HG02759 (cell line): ENCODE results near the gene KCNK3.

ENCODE experiments used
- ATAC-seq: cut with Tn5 transposase; IDR thresholded peaks from one replicate; pipeline ENCODE4 v1.9.1; 2021; ENCODE audit warnings: mild to moderate bottlenecking, moderate library complexity; ENCODE audit not compliant: unreplicated experiment

The KCNK3 gene

GRCh38 chr2:26726228-26726627, 33.7 kb downstream of the KCNK3 start:
- no peak for ATAC-seq

- no peak for ATAC-seq
Observed at GRCh38 chr2:26727641-26728561, 35.4 kb downstream of the KCNK3 start.

- ATAC-seq = no peak
Observed at GRCh38 chr2:26729311-26729710, 36.8 kb downstream of the KCNK3 start.

GRCh38 chr2:26730549-26731344, 38.2 kb downstream of the KCNK3 start:
- no peak for ATAC-seq

GRCh38 chr2:26731714-26732113, 39.2 kb downstream of the KCNK3 start:
- ATAC-seq = no peak

GRCh38 chr2:26732446-26732845, 39.9 kb downstream of the KCNK3 start:
- no peak for ATAC-seq

- ATAC-seq = no peak
Observed at GRCh38 chr2:26733413-26733812, 40.9 kb downstream of the KCNK3 start.

- ATAC-seq = no peak
Observed at GRCh38 chr2:26735097-26735496, 42.6 kb downstream of the KCNK3 start.

GRCh38 chr2:26735883-26736588, 43.5 kb downstream of the KCNK3 start:
- ATAC-seq = no peak

GRCh38 chr2:26737221-26737620, 44.7 kb downstream of the KCNK3 start:
- ATAC-seq = no peak

- ATAC-seq = no peak
Observed at GRCh38 chr2:26738481-26738880, 46.0 kb downstream of the KCNK3 start.

GRCh38 chr2:26739514-26739913, 47.0 kb downstream of the KCNK3 start:
- ATAC-seq = no peak

GRCh38 chr2:26740346-26740745, 47.8 kb downstream of the KCNK3 start:
- no peak for ATAC-seq

- no peak for ATAC-seq
Observed at GRCh38 chr2:26740890-26741302, 48.4 kb downstream of the KCNK3 start.

- no peak for ATAC-seq
Observed at GRCh38 chr2:26742048-26742770, 49.7 kb downstream of the KCNK3 start.

- ATAC-seq = no peak
Observed at GRCh38 chr2:26743852-26744251, 51.3 kb downstream of the KCNK3 start.

GRCh38 chr2:26744953-26745352, 52.4 kb downstream of the KCNK3 start:
- ATAC-seq = no peak

GRCh38 chr2:26745609-26746327, 53.2 kb downstream of the KCNK3 start:
- ATAC-seq = peak; percentile 49

- no peak for ATAC-seq
Observed at GRCh38 chr2:26746934-26747333, 54.4 kb downstream of the KCNK3 start.
